GM21390 (cell line): ENCODE results near the gene SPOCK2.
"Not testable (repeated sequence)": the region's sequence is repeated elsewhere in the genome, so short reads cannot be mapped to it uniquely, and the experiment has no call there.

Source experiments
- ATAC-seq: cut with Tn5 transposase; IDR thresholded peaks from one replicate; pipeline ENCODE4 v1.9.1; 2021; ENCODE audit not compliant: unreplicated experiment

SPOCK2 gene

GRCh38 chr10:72108830-72109635, 20.7 kb upstream of the SPOCK2 start:
- no peak for ATAC-seq

GRCh38 chr10:72108004-72108370, 19.6 kb upstream of the SPOCK2 start:
- not testable (repeated sequence) for ATAC-seq

GRCh38 chr10:72107325-72108003, 19.1 kb upstream of the SPOCK2 start:
- ATAC-seq, result no peak

- no peak for ATAC-seq
These were observed 18.5 kb upstream of the SPOCK2 start for GRCh38 chr10:72106896-72107295.

GRCh38 chr10:72106154-72106849, 18.0 kb upstream of the SPOCK2 start:
- no peak for ATAC-seq

GRCh38 chr10:72105710-72106109, 17.4 kb upstream of the SPOCK2 start:
- ATAC-seq, result no peak

GRCh38 chr10:72105098-72105475, 16.7 kb upstream of the SPOCK2 start:
- ATAC-seq, result no peak

- no peak for ATAC-seq
These were observed 16.2 kb upstream of the SPOCK2 start for GRCh38 chr10:72104472-72105097.

- ATAC-seq, result no peak
These were observed 11.2 kb upstream of the SPOCK2 start for GRCh38 chr10:72099600-72099921.

- ATAC-seq, result no peak
These were observed 10.7 kb upstream of the SPOCK2 start for GRCh38 chr10:72098836-72099599.

- no peak for ATAC-seq
These were observed 10.0 kb upstream of the SPOCK2 start for GRCh38 chr10:72098301-72098835.

- no peak for ATAC-seq
These were observed 9.3 kb upstream of the SPOCK2 start for GRCh38 chr10:72097448-72098300.

GRCh38 chr10:72096115-72097000, 8.0 kb upstream of the SPOCK2 start:
- no peak for ATAC-seq

- no peak for ATAC-seq
These were observed 6.8 kb upstream of the SPOCK2 start for GRCh38 chr10:72095195-72095594.

GRCh38 chr10:72094574-72094973, 6.2 kb upstream of the SPOCK2 start:
- no peak for ATAC-seq

- ATAC-seq, result no peak
These were observed 5.1 kb upstream of the SPOCK2 start for GRCh38 chr10:72093450-72093849.

GRCh38 chr10:72092987-72093386, 4.6 kb upstream of the SPOCK2 start:
- ATAC-seq, result no peak

GRCh38 chr10:72092171-72092924, 4.0 kb upstream of the SPOCK2 start:
- no peak for ATAC-seq
